ENCODE measurements around the gene SRRM2.

The SRRM2 gene

GRCh38 chr16:2704983-2705275 lies 47.5 kb upstream of the SRRM2 start:
- Histone ChIP-seq H3K27me3 (ENCODE audit: insufficient read depth, poor library complexity, severe bottlenecking) (no peaks in the 10 kb centered on the region), H3K4me3 (replicated peaks; ENCODE audit: insufficient read depth, low read length) (no peak overlapping the region), H3K27ac (replicated peaks) (no peak overlapping the region)
- no peak for DNase-seq (ENCODE audit: low read depth in 1 of 2, low spot score in 1 of 2)
- TF ChIP-seq POLR2AphosphoS5 (IDR thresholded peaks at IDR 0.05; ENCODE audit: low read depth) (no peak), SPI1 (IDR thresholded peaks at IDR 0.05; ENCODE audit: borderline replicate concordance, low read depth) (no peak), REST (IDR thresholded peaks at IDR 0.05; ENCODE audit: insufficient replicate concordance, low read depth) (no peak), GABPA (IDR thresholded peaks at IDR 0.05; ENCODE audit: low read depth) (no peak), CTCF (IDR thresholded peaks at IDR 0.05; ENCODE audit: insufficient read depth, low read length) (no peak)

- no peak for DNase-seq (ENCODE audit: low read depth in 1 of 2, low spot score in 1 of 2)
- Histone ChIP-seq H3K4me3 (replicated peaks; ENCODE audit: insufficient read depth, low read length) (no peak overlapping the region), H3K27ac (replicated peaks) (no peak overlapping the region), H3K27me3 (ENCODE audit: insufficient read depth, poor library complexity, severe bottlenecking) (no peaks in the 10 kb centered on the region)
- no peak for TF ChIP-seq CTCF (IDR thresholded peaks at IDR 0.05; ENCODE audit: insufficient read depth, low read length)
- no peak for TF ChIP-seq GABPA (IDR thresholded peaks at IDR 0.05; ENCODE audit: low read depth)
- no peak for TF ChIP-seq POLR2AphosphoS5 (IDR thresholded peaks at IDR 0.05; ENCODE audit: low read depth)
- TF ChIP-seq REST (IDR thresholded peaks at IDR 0.05; ENCODE audit: insufficient replicate concordance, low read depth), result no peak
- TF ChIP-seq SPI1 (IDR thresholded peaks at IDR 0.05; ENCODE audit: borderline replicate concordance, low read depth), result no peak
Measured at GRCh38 chr16:2705351-2705750, 47.1 kb upstream of the SRRM2 start.

- no peak overlapping the region for H3K4me3 ChIP-seq (replicated peaks; ENCODE audit: insufficient read depth, low read length)
- H3K27me3 ChIP-seq (ENCODE audit: insufficient read depth, poor library complexity, severe bottlenecking), result no peaks in the 10 kb centered on the region
- no peak overlapping the region for H3K27ac ChIP-seq (replicated peaks)
- TF ChIP-seq REST (IDR thresholded peaks at IDR 0.05; ENCODE audit: insufficient replicate concordance, low read depth) (no peak), SPI1 (IDR thresholded peaks at IDR 0.05; ENCODE audit: borderline replicate concordance, low read depth) (no peak)
- DNase-seq (ENCODE audit: low read depth in 1 of 2, low spot score in 1 of 2), result no peak
Measured at GRCh38 chr16:2706085-2706484, 46.4 kb upstream of the SRRM2 start.
